Mesenchymal stem cell (in vitro differentiated cells and primary cell): ENCODE data around the gene CYP4B1.

Experiments
- DNase-seq: peaks from one replicate; pipeline ENCODE4 v3.0.0-alpha.2; 2013
- H2AFZ ChIP-seq: one replicate; pipeline ENCODE4 v1.6.1; 2013; ENCODE audit warnings: low read depth, mild to moderate bottlenecking, control low read depth, inconsistent platforms, low read length, moderate library complexity
- H2AK5ac ChIP-seq: 2 replicates; pipeline ENCODE4 v1.6.1; 2013; ENCODE audit warnings: low read length, moderate library complexity, mild to moderate bottlenecking, inconsistent platforms; ENCODE audit not compliant: severe bottlenecking
- H2BK120ac ChIP-seq: one replicate; pipeline ENCODE4 v1.6.1; 2013; ENCODE audit warnings: low read depth, mild to moderate bottlenecking, inconsistent platforms, low read length, moderate library complexity
- H2BK12ac ChIP-seq, 2 experiments: one replicate each; pipeline ENCODE4 v1.6.1; 2013; ENCODE audit warnings: inconsistent platforms in 2 of 2, low read length in 2 of 2, mild to moderate bottlenecking in 2 of 2, moderate library complexity in 2 of 2, control low read depth in 1 of 2
- H2BK15ac ChIP-seq: one replicate; pipeline ENCODE4 v1.6.1; 2013; ENCODE audit warnings: mild to moderate bottlenecking, low read depth, inconsistent platforms; ENCODE audit not compliant: poor library complexity, severe bottlenecking
- H2BK5ac ChIP-seq: 2 replicates; pipeline ENCODE4 v1.6.1; 2013; ENCODE audit warnings: low read depth, mild to moderate bottlenecking, low read length, control low read depth, inconsistent platforms; ENCODE audit not compliant: poor library complexity, severe bottlenecking
- H3K14ac ChIP-seq, 2 experiments: one replicate each; pipeline ENCODE4 v1.6.1; 2013; ENCODE audit warnings: inconsistent platforms in 2 of 2, low read length in 2 of 2, control low read depth in 1 of 2, mild to moderate bottlenecking in 1 of 2, moderate library complexity in 1 of 2
- H3K18ac ChIP-seq, 2 experiments: one replicate each; pipeline ENCODE4 v1.6.1; 2013; ENCODE audit warnings: inconsistent platforms in 2 of 2, low read length in 2 of 2, control low read depth in 1 of 2, low read depth in 1 of 2, mild to moderate bottlenecking in 1 of 2
- H3K23ac ChIP-seq, 2 experiments: one replicate each; pipeline ENCODE4 v1.6.1; 2013; ENCODE audit warnings: inconsistent platforms in 2 of 2, low read length in 2 of 2, mild to moderate bottlenecking in 2 of 2, moderate library complexity in 2 of 2, control low read depth in 1 of 2
- H3K27ac ChIP-seq: 2 replicates; pipeline ENCODE4 v1.5.1; 2013; ENCODE audit warnings: mild to moderate bottlenecking, moderate library complexity, low read length, control low read depth, inconsistent platforms; ENCODE audit not compliant: poor library complexity, severe bottlenecking
- H3K27me3 ChIP-seq, 2 experiments: 2 replicates each; pipeline versions ENCODE4 v1.6.1 to v1.7.0; 2013; ENCODE audit warnings: low read length in 2 of 2, mild to moderate bottlenecking in 2 of 2, moderate library complexity in 2 of 2, control low read depth in 1 of 2, inconsistent platforms in 1 of 2; ENCODE audit not compliant: control insufficient read depth in 1 of 2, insufficient read depth in 1 of 2
- H3K36me3 ChIP-seq, 2 experiments: 2 replicates each; pipeline versions ENCODE4 v1.6.1 to v1.7.0; 2013; ENCODE audit warnings: low read length in 2 of 2, control low read depth in 1 of 2, inconsistent platforms in 1 of 2, low read depth in 1 of 2, mild to moderate bottlenecking in 1 of 2; ENCODE audit not compliant: insufficient read depth in 2 of 2, control insufficient read depth in 1 of 2
- H3K4ac ChIP-seq, 2 experiments: one replicate each; pipeline ENCODE4 v1.6.1; 2013; ENCODE audit warnings: inconsistent platforms in 2 of 2, low read length in 2 of 2, mild to moderate bottlenecking in 2 of 2, moderate library complexity in 2 of 2, control low read depth in 1 of 2, low read depth in 1 of 2
- H3K4me1 ChIP-seq: 2 replicates; pipeline ENCODE4 v1.6.1; 2013; ENCODE audit warnings: low read depth, low read length, control low read depth; ENCODE audit not compliant: control insufficient read depth, insufficient read depth
- H3K4me2 ChIP-seq: 2 replicates; pipeline ENCODE4 v1.6.1; 2013; ENCODE audit warnings: low read length, mild to moderate bottlenecking, inconsistent platforms; ENCODE audit not compliant: poor library complexity, severe bottlenecking
- H3K4me3 ChIP-seq, 2 experiments: 2 replicates each; pipeline versions ENCODE4 v1.5.1 to v1.7.0; 2013; ENCODE audit warnings: low read length in 2 of 2, mild to moderate bottlenecking in 2 of 2, control low read depth in 1 of 2, low read depth in 1 of 2; ENCODE audit not compliant: insufficient read depth in 1 of 2
- H3K79me1 ChIP-seq: replicated peaks from 2 replicates; pipeline ENCODE4 v1.6.1; 2013; ENCODE audit warnings: mild to moderate bottlenecking, control low read depth, low read length, inconsistent platforms; ENCODE audit not compliant: poor library complexity, severe bottlenecking
- H3K9ac ChIP-seq: 2 replicates; pipeline ENCODE4 v1.7.0; 2013; ENCODE audit warnings: mild to moderate bottlenecking, low read length, moderate library complexity
- H3K9me3 ChIP-seq: 2 replicates; pipeline ENCODE4 v1.7.0; 2013; ENCODE audit warnings: mild to moderate bottlenecking, low read length; ENCODE audit not compliant: control insufficient read depth
- H4K8ac ChIP-seq: one replicate; pipeline ENCODE4 v1.6.1; 2013; ENCODE audit warnings: inconsistent platforms, mild to moderate bottlenecking, low read length, moderate library complexity
- H4K91ac ChIP-seq: one replicate; pipeline ENCODE4 v1.6.1; 2013; ENCODE audit warnings: mild to moderate bottlenecking, low read length, inconsistent platforms
- WGBS: methylation state at CpG from one replicate; pipeline ENCODE4 v1.1.7; 2013; ENCODE audit warnings: mixed read lengths; 5-methylcytosine and 5-hydroxymethylcytosine counted together

CYP4B1 gene

GRCh38 chr1:46809071-46809470 is 10.2 kb downstream of the CYP4B1 start:
- no peak overlapping the region for H4K91ac ChIP-seq
- H3K18ac ChIP-seq = no peak overlapping the region
- H3K27me3 ChIP-seq = peaks cover 0 to 13% of the 10 kb centered on the region in 2 experiments
- no peak overlapping the region for H2BK15ac ChIP-seq
- no peak overlapping the region for H3K4ac ChIP-seq
- H3K79me1 ChIP-seq = no peaks in the 10 kb centered on the region
- no peak overlapping the region for H2BK120ac ChIP-seq
- H2BK5ac ChIP-seq = no peak overlapping the region
- H2AK5ac ChIP-seq = no peak overlapping the region
- no peak overlapping the region for H3K14ac ChIP-seq
- H3K23ac ChIP-seq = no peak overlapping the region
- no CpG with 5 or more reads among the region's 1 CpG for WGBS
- H3K4me2 ChIP-seq = no peak overlapping the region
- H4K8ac ChIP-seq = no peak overlapping the region
- no peak overlapping the region for H3K9ac ChIP-seq
- H3K27ac ChIP-seq = no peak overlapping the region
- DNase-seq = no peak
- no peaks in the 10 kb centered on the region for H3K36me3 ChIP-seq
- no peak overlapping the region for H3K4me3 ChIP-seq
- H3K4me1 ChIP-seq = no peaks in the 10 kb centered on the region
- H2AFZ ChIP-seq = no peak overlapping the region
- no peak overlapping the region for H2BK12ac ChIP-seq
- H3K9me3 ChIP-seq = no peaks in the 10 kb centered on the region

- H2BK15ac ChIP-seq = no peak overlapping the region
- no peaks in the 10 kb centered on the region for H3K36me3 ChIP-seq
- H3K14ac ChIP-seq = no peak overlapping the region
- H2BK12ac ChIP-seq = no peak overlapping the region
- H2BK5ac ChIP-seq = no peak overlapping the region
- DNase-seq = no peak
- H2AK5ac ChIP-seq = no peak overlapping the region
- WGBS = 76% methylated on average over 3 of the region's 3 CpGs
- no peak overlapping the region for H3K9ac ChIP-seq
- no peak overlapping the region for H3K23ac ChIP-seq
- H3K27me3 ChIP-seq = peaks cover 0 to 10% of the 10 kb centered on the region in 2 experiments
- no peak overlapping the region for H3K4me2 ChIP-seq
- no peak overlapping the region for H4K91ac ChIP-seq
- H2BK120ac ChIP-seq = no peak overlapping the region
- H3K4me1 ChIP-seq = no peaks in the 10 kb centered on the region
- no peaks in the 10 kb centered on the region for H3K9me3 ChIP-seq
- H3K4ac ChIP-seq = no peak overlapping the region
- no peak overlapping the region for H3K4me3 ChIP-seq
- H2AFZ ChIP-seq = no peak overlapping the region
- no peak overlapping the region for H3K18ac ChIP-seq
- H4K8ac ChIP-seq = no peak overlapping the region
- H3K79me1 ChIP-seq = no peaks in the 10 kb centered on the region
- H3K27ac ChIP-seq = no peak overlapping the region
Observed at GRCh38 chr1:46809904-46810303, 11.1 kb downstream of the CYP4B1 start.

- Histone ChIP-seq H3K4me2 (no peak overlapping the region), H3K9ac (no peak overlapping the region), H3K14ac (no peak overlapping the region), H4K8ac (no peak overlapping the region), H2BK15ac (no peak overlapping the region), H3K4ac (no peak overlapping the region), H2BK12ac (no peak overlapping the region), H3K9me3 (no peaks in the 10 kb centered on the region), H2AFZ (no peak overlapping the region), H2BK120ac (no peak overlapping the region), H3K36me3 (no peaks in the 10 kb centered on the region), H3K79me1 (no peaks in the 10 kb centered on the region), H3K27me3 (peaks cover 0 to 3% of the 10 kb centered on the region in 2 experiments), H2BK5ac (no peak overlapping the region), H3K18ac (no peak overlapping the region), H4K91ac (no peak overlapping the region), H3K4me1 (no peaks in the 10 kb centered on the region), H3K27ac (no peak overlapping the region), H2AK5ac (no peak overlapping the region), H3K23ac (no peak overlapping the region), H3K4me3 (peak overlapping the region in 1 of 2 experiments; percentile 20)
- no peak for DNase-seq
- 81% methylated on average over 5 of the region's 5 CpGs for WGBS
Observed at GRCh38 chr1:46810596-46810995, 11.8 kb downstream of the CYP4B1 start.

DNA sequence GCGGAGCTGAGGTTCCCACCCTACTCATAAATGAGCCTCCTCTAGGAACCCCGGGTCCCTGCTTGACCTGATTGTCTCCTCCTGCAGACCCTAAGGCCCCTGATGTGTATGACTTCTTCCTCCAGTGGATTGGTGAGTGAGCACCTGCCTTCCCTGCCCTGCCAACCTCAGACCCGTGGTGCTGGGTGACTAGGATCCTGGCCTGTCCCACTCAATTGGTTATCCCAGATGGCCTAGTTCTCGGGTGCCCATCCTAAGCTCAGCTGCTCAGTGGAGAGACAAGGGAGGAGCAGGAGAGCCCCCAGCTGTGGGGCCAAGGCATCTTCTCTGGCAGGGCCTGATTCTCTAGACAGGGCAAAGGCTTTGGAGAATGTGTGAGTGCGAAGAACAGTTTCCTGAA is 12.2 kb downstream of the CYP4B1 start:
- H3K36me3 ChIP-seq = no peaks in the 10 kb centered on the region
- no peak for DNase-seq
- no peaks in the 10 kb centered on the region for H3K4me1 ChIP-seq
- no peak overlapping the region for H3K4me2 ChIP-seq
- no peak overlapping the region for H3K4ac ChIP-seq
- no peak overlapping the region for H2AFZ ChIP-seq
- no peak overlapping the region for H2BK12ac ChIP-seq
- no peak overlapping the region for H4K8ac ChIP-seq
- H3K4me3 ChIP-seq = no peak overlapping the region
- H2BK120ac ChIP-seq = no peak overlapping the region
- H3K27me3 ChIP-seq = peaks cover 0 to 3% of the 10 kb centered on the region in 2 experiments
- H2BK5ac ChIP-seq = no peak overlapping the region
- H4K91ac ChIP-seq = no peak overlapping the region
- no peak overlapping the region for H2AK5ac ChIP-seq
- H3K14ac ChIP-seq = no peak overlapping the region
- no peak overlapping the region for H3K27ac ChIP-seq
- WGBS = 63% methylated on average over 5 of the region's 5 CpGs
- no peak overlapping the region for H3K18ac ChIP-seq
- H3K23ac ChIP-seq = no peak overlapping the region
- H2BK15ac ChIP-seq = no peak overlapping the region
- H3K9ac ChIP-seq = no peak overlapping the region
- H3K9me3 ChIP-seq = no peaks in the 10 kb centered on the region
- no peaks in the 10 kb centered on the region for H3K79me1 ChIP-seq
